ENCODE measurements around the gene TUBGCP5.

- no peak for TF ChIP-seq POLR2AphosphoS5 (IDR thresholded peaks at IDR 0.05; ENCODE audit: low read depth, low read length)
- TF ChIP-seq SIN3A (IDR thresholded peaks at IDR 0.05; ENCODE audit: borderline replicate concordance, insufficient read depth, low read depth, low read length) = no peak
These were observed 58.1 kb downstream of the TUBGCP5 start for GRCh38 chr15:22981051-22981840.

Measured in Panc1 (cell line).